ENCODE measurements around the gene OAS2. TPM values are rescaled to one million over a fixed set of nuclear protein-coding genes. Genes with fewer than 3 reads are reported as not detected.

The OAS2 gene
- total and polyA plus RNA-seq, 2 of the 8 experiments (the other 6 are each of a cell fraction or from before 2014, with no cell fraction given), result 0.06 TPM; not detected in 1

- Histone ChIP-seq H3K23me2 (ENCODE audit: low read depth, low read length) (no peaks in the 10 kb centered on the region; the same call in 1 of the 2 replicates), H3K9ac (replicated peaks in 1 of 4; ENCODE audit: extremely low read depth in 1 of 4, low read depth in 3 of 4, low read length in 3 of 4) (no peak overlapping the region), H3K79me1 (ENCODE audit: low read depth, low read length) (no peaks in the 10 kb centered on the region), H2BK5ac (ENCODE audit: low read depth, low read length) (no peak overlapping the region), H3K9me3 (ENCODE audit: insufficient read depth in 2 of 2, low read depth in 1 of 2, low read length in 1 of 2) (peaks cover 0 to 2% of the 10 kb centered on the region in 2 experiments; a peak in 2 of 4 replicates), H4K5ac (ENCODE audit: insufficient read length, low read depth, low read length) (no peak overlapping the region), H3K18ac (ENCODE audit: extremely low read depth, low read length) (no peak overlapping the region), H2BK15ac (ENCODE audit: low read length) (no peak overlapping the region), H3K4me1 (replicated peaks in 1 of 4; ENCODE audit: control insufficient read depth in 3 of 4, insufficient read depth in 4 of 4, low read length in 3 of 4) (no peaks in the 10 kb centered on the region; a peak in 1 of 7 replicates), H3K27me3 (replicated peaks in 1 of 4; ENCODE audit: control insufficient read depth in 3 of 4, extremely low read depth in 1 of 4, insufficient read depth in 3 of 4, low read length in 3 of 4) (no peaks in the 10 kb centered on the region), H3K79me2 (ENCODE audit: control insufficient read depth in 1 of 2, insufficient read depth in 2 of 2, low read length in 2 of 2) (no peaks in the 10 kb centered on the region), H3K14ac (ENCODE audit: insufficient read length) (no peak overlapping the region), H4K20me1 (replicated peaks in 1 of 2; ENCODE audit: control insufficient read depth in 1 of 2, insufficient read depth in 2 of 2, low read length in 2 of 2) (no peaks in the 10 kb centered on the region), H3K23ac (ENCODE audit: insufficient read length) (no peak overlapping the region), H3K4ac (replicated peaks; ENCODE audit: insufficient read length, low read depth, low read length) (no peak overlapping the region), H4K91ac (replicated peaks; ENCODE audit: insufficient read length, low read length) (no peak overlapping the region), H2AFZ (ENCODE audit: low read length) (no peak overlapping the region), H4K8ac (ENCODE audit: extremely low read depth, insufficient read depth, low read length) (no peak overlapping the region), H2BK120ac (replicated peaks; ENCODE audit: low read depth, low read length) (no peak overlapping the region), H3K4me3 (ENCODE audit: extremely low read depth in 1 of 4, insufficient read depth in 2 of 4, low read depth in 3 of 4, low read length in 4 of 4) (no peak overlapping the region), H3K27ac (ENCODE audit: low read depth, low read length) (no peak overlapping the region), H3K36me3 (ENCODE audit: control insufficient read depth in 2 of 4, insufficient read depth in 4 of 4, low read length in 3 of 4) (no peaks in the 10 kb centered on the region), H2BK20ac (ENCODE audit: low read length) (no peak overlapping the region), H3K56ac (replicated peaks; ENCODE audit: insufficient read length, low read depth, low read length) (no peak overlapping the region), H2AK5ac (ENCODE audit: low read depth, low read length) (no peak overlapping the region), H3K4me2 (ENCODE audit: insufficient read depth in 1 of 2, low read depth in 2 of 2, low read length in 2 of 2) (no peak overlapping the region), H2BK12ac (ENCODE audit: low read depth, low read length) (no peak overlapping the region)
- ChIA-PET POLR2A (ENCODE audit: partially characterized antibody) (interaction anchor here (0.6 to 1.3 kb wide), 3 partner anchors 21 to 198 kb away, joined by 3 read pairs; partner anchors contain the start of genes DDX54 and RITA1), CTCF (ENCODE audit: partially characterized antibody) (interaction anchor here (0.9 to 15.8 kb wide), 4 partner anchors 10 to 43 kb away, joined by 3 to 202 read pairs (median 6); no protein-coding TSS in a partner anchor)
- DNase-seq (ENCODE audit: low read depth in 1 of 2, low spot score in 2 of 2), result no peak
- WGBS, 2 experiments (ENCODE audit: extremely low coverage in 1 of 2, insufficient coverage in 1 of 2, insufficient read length in 1 of 2, insufficient replicate concordance in 2 of 2, low coverage in 1 of 2, low lambda C conversion rate in 2 of 2, missing lambda C conversion rate in 1 of 2), result 91% methylated on average over 2 of the region's 2 CpGs; no CpG with 5 or more reads in 1 of the 2 experiments
- FAIRE-seq, result no peak
- TF ChIP-seq RXRA (IDR thresholded peaks at IDR 0.05; ENCODE audit: insufficient read depth, low read depth, low read length) (no peak), KDM4A (IDR thresholded peaks at IDR 0.05; ENCODE audit: low read depth, low read length, severe bottlenecking) (no peak), CTBP2 (IDR thresholded peaks at IDR 0.05; ENCODE audit: borderline replicate concordance, insufficient read depth, insufficient read length, low read length) (no peak), TBP (IDR thresholded peaks at IDR 0.05; ENCODE audit: low read depth, low read length) (no peak), JUND (IDR thresholded peaks at IDR 0.05; ENCODE audit: low read length) (no peak)
Measured at GRCh38 chr12:112987561-112987960, 9.2 kb downstream of the OAS2 start.
